Smooth muscle cell of the coronary artery (primary cell): ENCODE results near the gene HELQ. TPM values are rescaled to one million over a fixed set of nuclear protein-coding genes. Genes with fewer than 3 reads are reported as not detected.

Source experiments
- total RNA-seq: library from RNA; depleted of rRNA; stranded (reverse); fragments of >200 nt; gene quantifications from 2 replicates; pipeline ENCODE4 v1.2.3, GENCODE V29; 2014; ENCODE audit warnings: low replicate concordance

The HELQ gene
- 11.8 and 17.2 TPM in 2 replicates for total RNA-seq

GRCh38 chr4:83455281-83456183, at the start of gene HELQ, which contains the start of gene MRPS18C:
HELQ (minus strand) TSS chr4:83455823; CDS start chr4:83455693, 130 bp downstream.
MRPS18C (plus strand) TSS chr4:83456058; CDS start chr4:83456078, 20 bp downstream.

DNA sequence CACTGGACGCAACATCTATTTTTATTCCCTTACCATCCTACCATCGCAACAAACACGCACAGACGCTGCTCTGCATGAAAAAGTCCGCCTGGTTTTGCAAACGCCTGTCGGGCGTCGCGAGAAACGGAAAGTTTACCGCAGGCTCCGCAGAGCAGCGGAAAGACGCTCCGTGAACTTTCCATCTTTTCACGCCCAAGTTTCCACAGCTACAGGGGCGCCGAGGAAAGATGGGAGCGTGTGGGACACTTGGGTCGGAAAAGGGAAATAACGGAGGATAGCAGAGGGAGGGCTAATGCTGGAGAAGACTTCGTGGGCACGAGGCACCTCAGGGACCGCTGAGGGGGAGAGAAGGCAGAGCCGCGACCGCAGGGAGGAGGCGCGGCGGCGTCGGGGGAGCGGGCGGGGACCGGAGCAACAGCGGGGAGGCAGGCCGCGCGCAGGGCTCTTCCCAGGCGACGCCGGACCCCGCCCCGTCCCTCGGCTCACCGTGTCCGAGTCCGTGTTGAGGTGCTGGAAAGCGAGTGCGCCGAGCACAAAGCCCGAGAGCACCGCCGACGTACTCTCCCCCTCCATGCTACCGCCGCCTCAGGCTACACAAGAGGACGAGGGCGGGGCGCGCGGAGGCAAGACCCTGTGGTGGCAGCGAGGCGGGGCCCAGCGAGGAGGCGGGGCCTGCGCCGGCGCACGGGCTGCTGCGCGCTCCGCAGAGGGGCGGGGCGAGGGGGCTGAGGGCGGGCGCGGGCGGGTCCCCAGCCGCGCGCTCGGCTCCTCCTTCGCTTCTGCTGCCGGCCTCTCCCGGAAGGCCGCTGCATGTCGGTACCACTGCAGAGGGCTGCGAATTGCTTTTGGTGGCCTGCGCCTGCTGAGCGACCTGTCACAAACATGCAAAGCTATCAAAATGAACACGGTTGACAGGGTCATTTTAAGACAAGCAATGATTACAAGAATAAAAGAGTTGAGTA, 29.2 kb upstream of the HELQ start, which contains the start of gene ABRAXAS1:
ABRAXAS1 (minus strand) TSS at position 601 of the 962 bp plus-strand sequence; CDS start at position 573, 28 bp downstream.

Other genes with a start within 250 kb of the HELQ start
- gene COQ2, start 171.0 kb downstream of the HELQ start, total RNA-seq: 5.0 and 7.2 TPM in 2 replicates
- 0.23 and 0.59 TPM in 2 replicates for gene HPSE, start 121.0 kb downstream of the HELQ start, total RNA-seq
- gene MRPS18C, start 235 bp upstream of the HELQ start, total RNA-seq: 14.5 and 37.3 TPM in 2 replicates
- 10.9 and 15.0 TPM in 2 replicates for gene ABRAXAS1, start 29.3 kb upstream of the HELQ start, total RNA-seq
- 1.1 and 4.3 TPM in 2 replicates for gene GPAT3, start 80.3 kb upstream of the HELQ start, total RNA-seq